Left kidney (tissue), 2 donors: ENCODE data around the gene HORMAD2. TPM values are rescaled to one million over a fixed set of nuclear protein-coding genes. Genes with fewer than 3 reads are reported as not detected.

Experiments
- DNase-seq: peaks from one replicate; pipeline ENCODE4 v3.0.0-alpha.2; 2013
- polyA plus RNA-seq: library from polyadenylated mRNA; unstranded; fragments of 120-200 nt; gene quantifications from one replicate; pipeline ENCODE4 v1.2.1, GENCODE V29; 2013; ENCODE audit not compliant: insufficient read length

The HORMAD2 gene
- polyA plus RNA-seq, 1 donor = not detected

- no peak for DNase-seq
Observed at GRCh38 chr22:30167734-30168133, 87.5 kb downstream of the HORMAD2 start.

GRCh38 chr22:30169002-30169401, 88.7 kb downstream of the HORMAD2 start:
- DNase-seq = no peak

GRCh38 chr22:30170129-30170528, 89.9 kb downstream of the HORMAD2 start:
- no peak for DNase-seq

GRCh38 chr22:30171008-30171407, 90.7 kb downstream of the HORMAD2 start:
- no peak for DNase-seq

GRCh38 chr22:30175690-30176288, 95.5 kb downstream of the HORMAD2 start:
- no peak for DNase-seq

- no peak for DNase-seq
Observed at GRCh38 chr22:30176431-30176830, 96.2 kb downstream of the HORMAD2 start.

GRCh38 chr22:30178181-30179126, 98.2 kb downstream of the HORMAD2 start:
- no peak for DNase-seq

GRCh38 chr22:30180616-30181015, 100.4 kb downstream of the HORMAD2 start:
- DNase-seq = no peak

- DNase-seq = no peak
Observed at GRCh38 chr22:30181459-30182349, 101.4 kb downstream of the HORMAD2 start.

GRCh38 chr22:30182350-30182745, 102.1 kb downstream of the HORMAD2 start:
- no peak for DNase-seq

GRCh38 chr22:30182815-30183214, 102.6 kb downstream of the HORMAD2 start:
- DNase-seq = no peak

- no peak for DNase-seq
Observed at GRCh38 chr22:30183271-30183670, 103.0 kb downstream of the HORMAD2 start.

GRCh38 chr22:30183861-30184278, 103.6 kb downstream of the HORMAD2 start:
- DNase-seq = no peak

- DNase-seq = no peak
Observed at GRCh38 chr22:30185129-30185528, 104.9 kb downstream of the HORMAD2 start.

- no peak for DNase-seq
Observed at GRCh38 chr22:30185549-30185948, 105.3 kb downstream of the HORMAD2 start.

- no peak for DNase-seq
Observed at GRCh38 chr22:30186041-30186440, 105.8 kb downstream of the HORMAD2 start.

- no peak for DNase-seq
Observed at GRCh38 chr22:30186510-30186909, 106.2 kb downstream of the HORMAD2 start.

GRCh38 chr22:30187094-30187493, 106.8 kb downstream of the HORMAD2 start:
- no peak for DNase-seq

- DNase-seq = no peak
Observed at GRCh38 chr22:30187529-30188407, 107.5 kb downstream of the HORMAD2 start.

- DNase-seq = no peak
Observed at GRCh38 chr22:30188911-30189310, 108.6 kb downstream of the HORMAD2 start.

GRCh38 chr22:30190574-30190973, 110.3 kb downstream of the HORMAD2 start:
- no peak for DNase-seq
